Activated T-cell treated with anti-CD3 and anti-CD28 coated beads, Interleukin-2, amount 50 U/mL, for 24 hours (primary cell): ENCODE measurements around the gene MTHFSD.

ENCODE experiments used
- DNase-seq: peaks from one replicate; pipeline ENCODE4 v3.0.0-alpha.2; 2020
- H3K27ac Mint-ChIP-seq: 2 replicates; pipeline ENCODE4 v1.8.0; 2020; ENCODE audit warnings: mild to moderate bottlenecking, mixed read lengths
- H3K27me3 Mint-ChIP-seq: 2 replicates; pipeline ENCODE4 v1.8.0; 2020; ENCODE audit warnings: mixed read lengths
- H3K36me3 Mint-ChIP-seq: 2 replicates; pipeline ENCODE4 v1.8.0; 2020; ENCODE audit warnings: low read depth, mixed read lengths
- H3K4me1 Mint-ChIP-seq: 2 replicates; pipeline ENCODE4 v1.8.0; 2020; ENCODE audit warnings: low read depth, mixed read lengths
- H3K4me3 Mint-ChIP-seq: 2 replicates; pipeline ENCODE4 v1.8.0; 2020; ENCODE audit warnings: mild to moderate bottlenecking, moderate library complexity, mixed read lengths
- H3K9me3 Mint-ChIP-seq: 2 replicates; pipeline ENCODE4 v1.8.0; 2020; ENCODE audit warnings: mixed read lengths

Gene MTHFSD

DNA sequence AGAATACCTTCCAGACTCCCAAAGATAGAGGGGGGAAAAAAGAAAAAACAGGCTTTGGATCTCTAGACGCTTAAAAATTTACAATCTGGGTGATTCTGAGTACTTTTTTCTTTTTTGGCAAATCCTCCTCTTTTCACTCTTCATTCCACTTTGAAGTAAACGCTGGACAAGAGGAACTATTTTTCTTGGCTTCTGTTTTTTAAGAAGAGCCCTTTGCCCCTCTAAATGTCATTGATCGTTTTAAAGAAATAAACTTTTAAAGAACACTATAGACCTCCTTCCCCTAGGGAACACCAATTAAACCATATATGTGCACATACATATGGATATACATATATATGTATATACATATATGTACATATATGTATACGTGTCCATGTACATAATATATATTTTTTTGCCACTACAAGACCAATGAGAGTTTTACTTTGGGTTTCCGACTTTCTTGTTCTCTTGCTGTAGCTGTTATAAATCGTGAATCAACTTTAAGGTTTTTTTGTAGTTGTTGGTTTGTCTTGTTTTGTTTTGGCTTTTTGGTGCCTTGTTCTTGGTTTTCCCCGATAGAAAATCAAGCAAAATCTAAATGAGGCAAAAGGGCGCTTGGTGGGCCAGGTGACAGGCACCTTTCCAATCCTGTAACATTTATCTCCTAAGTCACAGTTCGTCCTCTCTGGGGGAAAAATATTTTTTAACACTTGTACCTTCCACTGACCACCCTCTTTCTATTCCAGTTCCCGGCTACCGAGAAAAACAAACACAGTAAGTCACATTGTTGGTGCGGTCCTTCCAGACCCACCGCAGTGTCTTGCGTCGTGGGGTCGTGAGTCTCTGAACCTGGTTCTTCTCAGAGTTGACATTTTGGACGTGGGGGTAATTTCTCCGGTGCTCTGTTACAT, 40.3 kb downstream of the MTHFSD start:
- H3K27ac Mint-ChIP-seq = no peak overlapping the region
- DNase-seq = no peak
- peaks cover 80% of the 10 kb centered on the region for H3K27me3 Mint-ChIP-seq
- H3K9me3 Mint-ChIP-seq = no peaks in the 10 kb centered on the region
- H3K4me3 Mint-ChIP-seq = no peak overlapping the region
- no peaks in the 10 kb centered on the region for H3K36me3 Mint-ChIP-seq
- peaks cover 9% of the 10 kb centered on the region for H3K4me1 Mint-ChIP-seq

DNA sequence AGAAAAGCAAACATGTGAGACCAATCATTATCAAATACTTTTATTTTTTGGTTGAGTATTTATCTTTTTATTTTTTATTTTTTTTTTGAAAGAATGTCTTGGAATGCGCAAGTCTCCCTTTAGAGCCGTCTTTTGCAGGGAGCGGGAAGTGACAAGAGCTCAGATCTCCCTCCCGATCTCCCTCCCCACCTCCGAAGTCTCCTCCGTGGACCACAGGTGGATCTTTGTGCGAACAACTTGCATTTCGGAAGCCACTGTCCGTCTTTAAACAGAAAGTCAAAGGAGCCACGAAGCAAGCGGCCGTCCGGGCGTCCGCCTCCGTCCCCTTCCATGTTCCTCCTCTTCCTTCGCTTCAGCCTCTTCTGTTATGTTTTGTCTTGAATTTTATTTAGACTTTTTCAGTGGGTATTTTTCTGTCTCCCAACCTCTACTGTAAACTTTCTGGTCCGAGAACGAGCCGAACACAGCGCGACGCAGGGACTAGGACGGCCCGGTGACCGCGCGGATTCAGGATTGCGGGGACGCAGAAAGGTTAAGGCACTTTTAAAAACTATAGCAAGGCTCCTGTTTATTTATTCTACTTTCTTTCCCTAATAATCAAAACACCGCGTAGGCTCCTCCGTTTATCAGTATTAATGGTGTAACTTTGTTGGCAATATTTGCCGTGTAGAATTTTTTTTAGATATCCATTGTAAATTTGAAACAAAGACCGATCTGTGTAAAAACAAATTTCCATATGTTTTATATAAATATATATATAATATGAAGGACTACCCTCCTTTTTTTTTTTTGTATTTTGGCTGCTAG, 41.4 kb downstream of the MTHFSD start:
- Mint-ChIP-seq H3K9me3 (no peaks in the 10 kb centered on the region), H3K4me3 (no peak overlapping the region), H3K36me3 (no peaks in the 10 kb centered on the region), H3K27ac (no peak overlapping the region), H3K4me1 (peaks cover 12% of the 10 kb centered on the region), H3K27me3 (peaks cover 76% of the 10 kb centered on the region)
- no peak for DNase-seq

GRCh38 chr16:86512860-86513470, 42.1 kb downstream of the MTHFSD start:
- no peaks in the 10 kb centered on the region for H3K9me3 Mint-ChIP-seq

DNA sequence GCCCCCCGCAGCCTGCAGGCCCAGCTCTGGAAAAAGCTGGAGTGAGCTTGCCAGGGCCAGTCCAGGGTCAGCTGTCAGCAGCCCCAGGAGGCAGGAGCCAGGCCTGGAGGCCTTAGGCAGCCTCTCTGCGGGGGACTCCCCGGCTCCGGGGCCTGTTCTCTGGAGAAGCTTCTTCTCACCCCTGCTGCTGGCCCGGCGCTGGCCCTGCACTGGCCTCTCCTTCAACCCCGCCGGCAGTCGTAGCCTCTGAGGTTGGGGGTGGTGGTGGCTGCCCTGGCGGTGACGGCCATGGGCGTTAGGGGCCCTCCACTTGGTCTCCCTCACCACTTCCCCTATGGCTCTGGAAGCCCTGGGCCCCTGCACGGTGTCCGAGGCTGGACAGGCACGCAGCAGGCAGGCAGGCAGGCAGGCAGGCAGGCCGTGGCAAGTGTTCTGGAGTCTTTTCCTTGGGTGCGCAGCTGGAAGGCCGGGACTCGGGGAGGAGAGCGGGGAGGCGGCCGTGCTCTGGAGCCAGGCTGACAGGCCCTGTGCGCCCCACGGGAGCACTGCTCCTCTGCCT, 42.7 kb downstream of the MTHFSD start:
- no peak overlapping the region for H3K27ac Mint-ChIP-seq
- H3K4me3 Mint-ChIP-seq = no peak overlapping the region
- H3K9me3 Mint-ChIP-seq = no peaks in the 10 kb centered on the region
- H3K27me3 Mint-ChIP-seq = peaks cover 70% of the 10 kb centered on the region
- no peak for DNase-seq
- no peaks in the 10 kb centered on the region for H3K36me3 Mint-ChIP-seq
- peaks cover 19% of the 10 kb centered on the region for H3K4me1 Mint-ChIP-seq

More at GRCh38 chr16:86512860-86513470, 42.1 kb downstream of the MTHFSD start:
- H3K27me3 Mint-ChIP-seq = peaks cover 70% of the 10 kb centered on the region
- H3K4me1 Mint-ChIP-seq = peaks cover 13% of the 10 kb centered on the region
- H3K4me3 Mint-ChIP-seq = no peak overlapping the region
- no peaks in the 10 kb centered on the region for H3K36me3 Mint-ChIP-seq
- H3K27ac Mint-ChIP-seq = no peak overlapping the region
- no peak for DNase-seq

DNA sequence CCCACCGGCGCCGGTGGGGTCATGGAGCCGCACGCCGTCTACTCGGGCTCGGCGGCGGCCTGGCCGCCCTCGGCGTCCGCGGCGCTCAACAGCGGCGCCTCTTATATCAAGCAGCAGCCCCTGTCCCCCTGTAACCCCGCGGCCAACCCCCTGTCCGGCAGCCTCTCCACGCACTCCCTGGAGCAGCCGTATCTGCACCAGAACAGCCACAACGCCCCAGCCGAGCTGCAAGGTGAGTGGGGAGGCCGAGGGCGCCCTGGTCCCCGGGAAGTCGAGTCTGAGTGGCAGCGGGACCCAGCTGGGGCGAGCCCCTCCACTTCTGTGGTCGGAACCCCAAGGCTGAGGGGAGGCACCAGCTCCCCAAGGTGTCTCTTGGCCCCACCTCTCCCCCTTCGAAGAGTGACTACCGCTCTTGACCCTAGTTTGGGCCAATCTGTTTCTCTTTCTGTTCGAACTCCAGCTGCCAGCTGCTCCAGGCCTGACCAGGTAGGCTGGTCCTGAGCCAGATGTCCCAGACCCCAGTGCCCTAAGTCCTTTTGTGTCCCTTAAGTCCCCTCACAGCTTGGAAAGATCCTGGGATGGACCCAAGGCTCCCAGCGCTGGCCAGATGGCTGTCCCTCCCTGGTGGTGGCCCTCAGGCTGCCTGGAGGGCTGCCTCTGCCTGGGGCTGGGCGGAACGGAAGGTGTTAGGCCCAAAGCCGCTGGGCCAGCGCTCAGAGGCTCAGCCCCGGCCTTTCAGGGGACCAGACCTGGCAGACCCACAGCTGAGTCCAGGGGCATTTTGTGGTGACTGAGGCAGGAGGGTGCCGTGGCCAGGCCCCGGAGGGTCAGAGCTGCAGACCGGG, 43.5 kb downstream of the MTHFSD start:
- H3K4me1 Mint-ChIP-seq = peaks cover 20% of the 10 kb centered on the region
- H3K9me3 Mint-ChIP-seq = no peaks in the 10 kb centered on the region
- H3K27me3 Mint-ChIP-seq = peaks cover 72% of the 10 kb centered on the region
- H3K4me3 Mint-ChIP-seq = peak overlapping the region; percentile 8
- peak overlapping the region; percentile 55 for H3K27ac Mint-ChIP-seq
- no peak for DNase-seq
- H3K36me3 Mint-ChIP-seq = no peaks in the 10 kb centered on the region

DNA sequence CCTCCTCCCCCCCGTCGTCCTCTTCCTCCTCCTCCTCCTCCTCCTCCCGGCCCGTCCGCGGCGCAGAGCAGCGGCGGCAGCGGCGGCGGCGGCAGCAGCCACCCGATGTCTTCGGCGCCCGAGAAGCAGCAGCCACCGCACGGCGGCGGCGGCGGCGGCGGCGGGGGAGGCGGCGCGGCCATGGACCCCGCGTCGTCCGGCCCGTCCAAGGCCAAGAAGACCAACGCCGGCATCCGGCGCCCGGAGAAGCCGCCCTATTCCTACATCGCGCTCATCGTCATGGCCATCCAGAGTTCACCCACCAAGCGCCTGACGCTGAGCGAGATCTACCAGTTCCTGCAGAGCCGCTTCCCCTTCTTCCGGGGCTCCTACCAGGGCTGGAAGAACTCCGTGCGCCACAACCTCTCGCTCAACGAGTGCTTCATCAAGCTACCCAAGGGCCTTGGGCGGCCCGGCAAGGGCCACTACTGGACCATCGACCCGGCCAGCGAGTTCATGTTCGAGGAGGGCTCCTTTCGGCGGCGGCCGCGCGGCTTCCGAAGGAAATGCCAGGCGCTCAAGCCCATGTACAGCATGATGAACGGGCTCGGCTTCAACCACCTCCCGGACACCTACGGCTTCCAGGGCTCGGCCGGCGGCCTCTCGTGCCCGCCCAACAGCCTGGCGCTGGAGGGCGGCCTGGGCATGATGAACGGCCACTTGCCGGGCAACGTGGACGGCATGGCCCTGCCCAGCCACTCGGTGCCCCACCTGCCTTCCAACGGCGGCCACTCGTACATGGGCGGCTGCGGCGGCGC, 44.4 kb downstream of the MTHFSD start, which contains the start of gene FOXF1:
FOXF1 (plus strand) TSS at position 63 of the 797 bp plus-strand sequence; CDS start at position 106, 43 bp downstream.
- DNase-seq = peak; percentile 51
- peaks cover 72% of the 10 kb centered on the region for H3K27me3 Mint-ChIP-seq
- H3K9me3 Mint-ChIP-seq = no peaks in the 10 kb centered on the region
- peaks cover 26% of the 10 kb centered on the region for H3K4me1 Mint-ChIP-seq
- no peaks in the 10 kb centered on the region for H3K36me3 Mint-ChIP-seq
- peak within 1 kb of the TSS; percentile 63 for H3K27ac Mint-ChIP-seq
- H3K4me3 Mint-ChIP-seq = peak within 1 kb of the TSS; percentile 61

DNA sequence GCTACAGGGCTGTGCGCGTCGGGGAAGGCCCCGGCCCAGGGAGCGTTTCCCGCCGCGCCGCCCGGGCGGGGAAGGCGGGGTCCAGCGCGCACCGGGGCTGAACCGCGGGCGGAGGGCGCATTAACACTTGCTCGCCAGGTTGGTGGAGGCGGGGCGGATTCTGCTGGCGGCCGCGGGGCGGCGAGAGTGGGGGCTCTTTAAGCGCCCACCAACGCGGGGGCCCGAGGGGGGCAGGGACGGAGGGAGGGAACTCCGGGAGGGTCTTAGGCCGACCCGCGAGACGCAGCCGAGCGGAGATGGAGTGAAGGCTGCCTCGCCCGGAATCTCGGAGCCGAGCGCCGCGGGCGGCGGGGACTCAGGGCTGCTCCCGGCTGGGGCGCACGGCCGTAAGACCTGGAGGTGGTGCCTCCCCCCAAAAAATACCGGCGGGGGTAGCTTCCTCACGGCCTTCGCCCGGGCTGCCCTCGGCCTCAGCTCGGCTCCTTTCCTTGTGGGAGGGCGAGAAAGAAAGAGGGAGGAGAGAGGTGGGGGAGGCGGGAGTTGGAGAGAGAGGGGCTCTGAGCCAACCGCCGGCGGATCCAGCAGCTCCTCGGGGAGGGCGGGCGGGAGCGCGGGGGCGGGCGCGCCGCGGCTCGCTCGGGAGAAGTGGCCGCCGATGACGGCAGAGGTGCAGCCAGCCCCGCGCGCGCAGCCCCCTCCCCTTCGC, 45.1 kb downstream of the MTHFSD start:
- no peak for DNase-seq
- Mint-ChIP-seq H3K4me3 (peak overlapping the region; percentile 61), H3K27ac (no peak overlapping the region), H3K27me3 (peaks cover 71% of the 10 kb centered on the region), H3K4me1 (peaks cover 30% of the 10 kb centered on the region), H3K36me3 (no peaks in the 10 kb centered on the region), H3K9me3 (no peaks in the 10 kb centered on the region)

- H3K4me3 Mint-ChIP-seq = peak overlapping the region; percentile 61
- no peaks in the 10 kb centered on the region for H3K36me3 Mint-ChIP-seq
- no peaks in the 10 kb centered on the region for H3K9me3 Mint-ChIP-seq
- peaks cover 31% of the 10 kb centered on the region for H3K4me1 Mint-ChIP-seq
- peak; percentile 56 for DNase-seq
- H3K27me3 Mint-ChIP-seq = peaks cover 71% of the 10 kb centered on the region
- H3K27ac Mint-ChIP-seq = peak overlapping the region; percentile 63
These were observed 45.9 kb downstream of the MTHFSD start for GRCh38 chr16:86508947-86509758.

DNA sequence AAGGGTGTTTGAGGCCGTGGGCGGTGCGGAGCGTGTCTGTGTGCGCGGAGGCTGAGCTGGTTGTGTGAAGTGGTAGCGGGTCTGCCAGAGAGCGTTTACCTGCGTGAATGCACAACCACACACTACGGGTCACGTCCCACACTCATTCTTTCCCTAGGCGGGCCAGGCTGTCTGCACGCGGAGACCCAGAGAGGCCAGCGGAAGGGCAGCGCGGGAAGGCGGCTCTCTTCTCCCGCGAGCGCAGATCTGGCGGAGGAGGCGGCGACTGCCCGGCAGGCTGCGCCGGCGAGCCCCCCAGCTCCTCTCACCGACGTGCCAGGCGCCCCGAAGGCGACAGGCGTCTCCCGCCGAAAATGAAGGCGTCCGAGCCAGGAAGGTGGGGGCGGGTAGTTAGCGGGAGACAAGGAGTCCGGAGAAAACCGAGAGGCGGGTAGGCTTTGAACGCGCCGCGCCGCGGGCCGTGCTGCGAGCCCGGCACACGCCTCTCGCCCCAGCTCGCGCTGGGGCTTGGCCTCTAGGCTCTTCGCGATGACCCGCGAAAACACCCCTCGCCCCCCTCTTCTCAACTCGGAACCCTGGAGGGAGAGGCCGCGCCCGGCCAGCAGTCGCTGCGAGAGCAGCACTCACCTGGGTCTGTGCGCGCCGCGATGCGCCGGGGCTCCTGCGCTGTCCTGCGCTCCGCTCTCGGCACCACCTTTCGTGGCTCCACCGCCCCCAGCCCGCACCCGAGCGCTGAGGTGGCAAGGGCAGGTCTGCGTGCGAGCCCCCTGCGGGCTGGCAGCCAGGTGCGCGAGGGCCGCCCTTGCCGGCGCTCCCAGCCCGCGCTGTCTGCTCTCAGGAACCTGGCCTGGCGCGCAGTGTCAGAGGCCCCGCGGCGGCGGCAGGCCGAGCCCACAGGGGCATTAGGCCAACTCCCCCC, 46.7 kb downstream of the MTHFSD start:
- H3K27me3 Mint-ChIP-seq = peaks cover 72% of the 10 kb centered on the region
- peaks cover 29% of the 10 kb centered on the region for H3K4me1 Mint-ChIP-seq
- H3K36me3 Mint-ChIP-seq = no peaks in the 10 kb centered on the region
- no peaks in the 10 kb centered on the region for H3K9me3 Mint-ChIP-seq
- H3K27ac Mint-ChIP-seq = peak overlapping the region; percentile 84
- H3K4me3 Mint-ChIP-seq = peak overlapping the region; percentile 61
- DNase-seq = no peak

DNA sequence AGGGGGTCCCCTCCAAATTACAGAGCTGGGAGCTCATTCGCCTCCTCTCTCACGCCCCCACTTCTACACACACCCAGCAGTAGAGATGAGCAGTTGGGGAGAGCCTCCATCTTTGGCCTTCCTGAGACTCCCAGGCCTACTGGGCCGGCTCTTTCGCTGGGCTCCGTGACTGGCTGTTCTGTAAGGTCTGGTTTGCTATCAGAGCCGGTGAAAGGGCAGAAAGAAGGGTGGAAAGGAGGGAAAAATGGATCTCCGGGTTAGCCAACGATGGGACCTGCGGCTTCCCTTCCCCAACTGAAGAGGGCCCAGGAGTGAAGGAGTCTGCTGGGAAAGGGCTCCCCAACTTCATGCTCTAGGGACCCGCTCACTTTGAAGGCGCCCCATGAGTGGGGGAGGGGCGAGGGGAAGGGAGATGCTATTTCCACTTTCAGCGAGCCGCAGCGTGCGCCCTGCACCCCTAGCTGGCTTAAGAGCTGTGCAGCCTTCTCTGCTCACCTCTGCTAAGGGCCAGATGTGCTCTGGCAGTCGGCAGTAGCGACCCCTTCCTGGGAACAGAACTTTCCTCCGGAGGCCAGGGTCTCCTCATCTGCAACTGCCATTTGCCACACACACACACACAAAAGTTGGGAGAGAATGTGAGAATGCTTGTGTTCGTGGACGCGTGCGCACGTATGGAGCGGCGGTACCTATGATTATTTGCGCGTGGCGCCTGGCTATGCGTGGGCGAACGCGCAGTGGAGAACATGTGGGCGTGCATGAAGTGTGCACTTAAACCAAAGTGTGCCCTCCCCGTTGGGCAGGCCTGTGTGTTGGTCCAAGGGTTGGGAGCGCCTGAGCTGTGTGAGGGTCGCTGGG, 47.6 kb downstream of the MTHFSD start:
- no peak for DNase-seq
- Mint-ChIP-seq H3K27me3 (peaks cover 72% of the 10 kb centered on the region), H3K36me3 (no peaks in the 10 kb centered on the region), H3K4me1 (peaks cover 29% of the 10 kb centered on the region), H3K27ac (peak overlapping the region; percentile 84), H3K9me3 (no peaks in the 10 kb centered on the region), H3K4me3 (peak overlapping the region; percentile 49)
